Muscle of arm (tissue), 12 donors: ENCODE results near the gene TPRKB. TPM values are rescaled to one million over a fixed set of nuclear protein-coding genes. Genes with fewer than 3 reads are reported as not detected.
"Not testable (repeated sequence)": the region's sequence is repeated elsewhere in the genome, so short reads cannot be mapped to it uniquely, and the experiment has no call there.

Source experiments
- DNase-seq: peaks from one replicate; pipeline ENCODE4 v3.0.0-alpha.2; 2013
- polyA plus RNA-seq, 12 donors: library from polyadenylated mRNA; unstranded; fragments of 120-200 nt; gene quantifications; one replicate each; pipeline ENCODE4 v1.2.1, GENCODE V29; 2013; ENCODE audit not compliant: insufficient read length in 12 of 12

TPRKB gene
- polyA plus RNA-seq, 12 donors = 33.8 to 54.8 (median 50.7) TPM; not detected in 1

- no peak for DNase-seq
Measured at GRCh38 chr2:73701968-73702665, 35.0 kb downstream of the TPRKB start.

- not testable (repeated sequence) for DNase-seq
Measured at GRCh38 chr2:73701448-73701765, 35.7 kb downstream of the TPRKB start.

- no peak for DNase-seq
Measured at GRCh38 chr2:73700661-73701447, 36.3 kb downstream of the TPRKB start.

GRCh38 chr2:73700131-73700611 is 37.0 kb downstream of the TPRKB start:
- no peak for DNase-seq

- no peak for DNase-seq
Measured at GRCh38 chr2:73699437-73699836, 37.7 kb downstream of the TPRKB start.

GRCh38 chr2:73698101-73698500 is 39.0 kb downstream of the TPRKB start:
- no peak for DNase-seq

- no peak for DNase-seq
Measured at GRCh38 chr2:73697606-73698005, 39.5 kb downstream of the TPRKB start.

- not testable (repeated sequence) for DNase-seq
Measured at GRCh38 chr2:73696985-73697384, 40.2 kb downstream of the TPRKB start.

- not testable (repeated sequence) for DNase-seq
Measured at GRCh38 chr2:73696521-73696920, 40.6 kb downstream of the TPRKB start.

GRCh38 chr2:73690372-73691088 is 46.6 kb downstream of the TPRKB start:
- DNase-seq = not testable (repeated sequence)

GRCh38 chr2:73688494-73688893 is 48.7 kb downstream of the TPRKB start:
- DNase-seq = not testable (repeated sequence)

GRCh38 chr2:73685764-73686438 is 51.2 kb downstream of the TPRKB start:
- no peak for DNase-seq

GRCh38 chr2:73684905-73685304 is 52.2 kb downstream of the TPRKB start:
- not testable (repeated sequence) for DNase-seq

GRCh38 chr2:73684325-73684724 is 52.8 kb downstream of the TPRKB start:
- DNase-seq = not testable (repeated sequence)

- not testable (repeated sequence) for DNase-seq
Measured at GRCh38 chr2:73679951-73680571, 57.1 kb downstream of the TPRKB start.

Other genes with a start within 250 kb of the TPRKB start
- under 1 TPM in 9 of 12 donors, not detected in 3; 0.19 to 0.60 (median 0.33) TPM for gene NAT8, start 94.9 kb downstream of the TPRKB start, polyA plus RNA-seq
- 10 to 100 TPM in 11 of 12 donors, not detected in 1; 16.8 to 29.1 (median 21.1) TPM for gene DUSP11, start 42.8 kb upstream of the TPRKB start, polyA plus RNA-seq
- not detected for gene C2orf78, start 46.8 kb upstream of the TPRKB start, polyA plus RNA-seq
- gene STAMBP, start 91.6 kb upstream of the TPRKB start, polyA plus RNA-seq = 10 to 100 TPM in 11 of 12 donors, not detected in 1; 20.9 to 52.3 (median 46.7) TPM
- 100 to 1,000 TPM in 1 of 12 donors, 1 to 10 TPM in 10, not detected in 1; 3.1 to 200 (median 5.0) TPM for gene ACTG2, start 155.7 kb upstream of the TPRKB start, polyA plus RNA-seq
- 10 to 100 TPM in 11 of 12 donors, not detected in 1; 12.0 to 54.1 (median 40.2) TPM for gene DGUOK, start 189.5 kb upstream of the TPRKB start, polyA plus RNA-seq
- 10 to 100 TPM in 5 of 12 donors, 1 to 10 TPM in 6, not detected in 1; 7.8 to 17.3 (median 9.6) TPM for gene TET3, start 247.6 kb upstream of the TPRKB start, polyA plus RNA-seq